HAP-1 (cell line): Measurements from ENCODE around the gene TMEM81.

Experiments
- DNase-seq, 2 experiments: peaks; one replicate each; pipeline ENCODE4 v3.0.0-alpha.2; 2016 to 2020; ENCODE audit warnings: low spot score in 2 of 2
- H3K27me3 ChIP-seq: fragments of 250-450 bp; sonication (Bioruptor Pico); 2 replicates; pipeline ENCODE4 v1.5.1; 2020; ENCODE audit warnings: low read depth, mild to moderate bottlenecking, moderate library complexity
- H3K36me3 ChIP-seq: fragments of 250-450 bp; sonication (Bioruptor Pico); replicated peaks from 2 replicates; pipeline ENCODE4 v1.5.1; 2020; ENCODE audit warnings: mild to moderate bottlenecking
- H3K4me1 ChIP-seq: fragments of 250-450 bp; sonication (Bioruptor Pico); 2 replicates; pipeline ENCODE4 v1.5.1; 2020; ENCODE audit warnings: mild to moderate bottlenecking
- H3K4me3 ChIP-seq: fragments of 250-450 bp; sonication (Bioruptor Pico); 2 replicates; pipeline ENCODE4 v1.5.1; 2020; ENCODE audit warnings: mild to moderate bottlenecking, moderate library complexity
- H3K9me3 ChIP-seq: fragments of 250-450 bp; sonication (Bioruptor Pico); 2 replicates; pipeline ENCODE4 v1.5.1; 2020; ENCODE audit warnings: mild to moderate bottlenecking, moderate library complexity
- in situ Hi-C: fragments of 300-500 bp; cut with MboI; formaldehyde crosslinking; loops from 3 replicates; pipeline ENCODE4 v1.14.3; 2020; ENCODE audit warnings: low sequenced_read_pairs, inconsistent platforms, mixed read lengths

TMEM81 gene

GRCh38 chr1:205084360-205084759, at the start of gene TMEM81:
TSS of gene TMEM81 (minus strand) at chr1:205084460. CDS start at chr1:205084320, 140 bp downstream.
- H3K27me3 ChIP-seq: no peaks in the 10 kb centered on the region
- H3K4me3 ChIP-seq: no peak within 1 kb of the TSS
- no peaks in the 10 kb centered on the region for H3K4me1 ChIP-seq
- in situ Hi-C loops: no loop called here
- peaks cover 33% of the 10 kb centered on the region for H3K36me3 ChIP-seq
- no peaks in the 10 kb centered on the region for H3K9me3 ChIP-seq
- DNase-seq: no peak

GRCh38 chr1:205133287-205133686, 49.0 kb upstream of the TMEM81 start:
- H3K36me3 ChIP-seq: no peaks in the 10 kb centered on the region
- H3K27me3 ChIP-seq: no peaks in the 10 kb centered on the region
- in situ Hi-C loops: no loop called here
- H3K4me3 ChIP-seq: no peak overlapping the region
- DNase-seq: no peak
- no peaks in the 10 kb centered on the region; the same call in 1 of the 2 replicates for H3K4me1 ChIP-seq
- no peaks in the 10 kb centered on the region; the same call in 1 of the 2 replicates for H3K9me3 ChIP-seq

GRCh38 chr1:205129447-205130029, 45.3 kb upstream of the TMEM81 start:
- Histone ChIP-seq H3K27me3 (no peaks in the 10 kb centered on the region), H3K4me1 (0 out of 2 replicates have a peak, but pooled peaks cover 3% of the 10 kb centered on the region), H3K36me3 (no peaks in the 10 kb centered on the region), H3K4me3 (no peak overlapping the region), H3K9me3 (no peaks in the 10 kb centered on the region)
- in situ Hi-C loops: no loop called here
- no peak for DNase-seq

- DNase-seq: no peak
- 0 out of 2 replicates have a peak, but pooled peaks cover 3% of the 10 kb centered on the region for H3K4me1 ChIP-seq
- H3K27me3 ChIP-seq: no peaks in the 10 kb centered on the region
- no peaks in the 10 kb centered on the region for H3K9me3 ChIP-seq
- no peak overlapping the region for H3K4me3 ChIP-seq
- H3K36me3 ChIP-seq: no peaks in the 10 kb centered on the region
- in situ Hi-C loops: no loop called here
Measured at GRCh38 chr1:205128050-205128449, 43.8 kb upstream of the TMEM81 start.

GRCh38 chr1:205127646-205128045, 43.4 kb upstream of the TMEM81 start:
- Histone ChIP-seq H3K4me1 (0 out of 2 replicates have a peak, but pooled peaks cover 3% of the 10 kb centered on the region), H3K9me3 (no peaks in the 10 kb centered on the region), H3K4me3 (no peak overlapping the region), H3K36me3 (no peaks in the 10 kb centered on the region), H3K27me3 (no peaks in the 10 kb centered on the region)
- no peak for DNase-seq
- in situ Hi-C loops: no loop called here

- DNase-seq: no peak
- H3K36me3 ChIP-seq: no peaks in the 10 kb centered on the region
- in situ Hi-C loops: no loop called here
- peaks cover 6% of the 10 kb centered on the region; the same call in 1 of the 2 replicates for H3K4me1 ChIP-seq
- H3K27me3 ChIP-seq: no peaks in the 10 kb centered on the region
- no peaks in the 10 kb centered on the region for H3K9me3 ChIP-seq
- H3K4me3 ChIP-seq: no peak overlapping the region
Measured at GRCh38 chr1:205124726-205125125, 40.5 kb upstream of the TMEM81 start.

- H3K4me3 ChIP-seq: peak overlapping the region; percentile 85
- in situ Hi-C loops: no loop called here
- H3K9me3 ChIP-seq: no peaks in the 10 kb centered on the region
- H3K27me3 ChIP-seq: no peaks in the 10 kb centered on the region
- no peak for DNase-seq
- H3K36me3 ChIP-seq: peaks cover 3% of the 10 kb centered on the region; the same call in 1 of the 2 replicates
- H3K4me1 ChIP-seq: peaks cover 6% of the 10 kb centered on the region; the same call in 1 of the 2 replicates
Measured at GRCh38 chr1:205122489-205122882, 38.2 kb upstream of the TMEM81 start.

- Histone ChIP-seq H3K27me3 (no peaks in the 10 kb centered on the region), H3K9me3 (no peaks in the 10 kb centered on the region), H3K4me3 (peak within 1 kb of the TSS; percentile 85), H3K4me1 (peaks cover 6% of the 10 kb centered on the region; the same call in 1 of the 2 replicates), H3K36me3 (peaks cover 3% of the 10 kb centered on the region; the same call in 1 of the 2 replicates)
- DNase-seq: peak; percentile 90 to 97
- in situ Hi-C loops: no loop called here
Measured at GRCh38 chr1:205121660-205122488, 37.6 kb upstream of the TMEM81 start, which contains the start of gene RBBP5. TSS of gene RBBP5 (minus strand) at chr1:205121978. CDS start at chr1:205121873, 105 bp downstream.

- Histone ChIP-seq H3K9me3 (no peaks in the 10 kb centered on the region), H3K36me3 (peaks cover 11% of the 10 kb centered on the region), H3K27me3 (no peaks in the 10 kb centered on the region), H3K4me1 (peaks cover 4% of the 10 kb centered on the region; the same call in 1 of the 2 replicates), H3K4me3 (no peak overlapping the region)
- no peak for DNase-seq
- in situ Hi-C loops: no loop called here
Measured at GRCh38 chr1:205118752-205119151, 34.5 kb upstream of the TMEM81 start.

- no peaks in the 10 kb centered on the region for H3K9me3 ChIP-seq
- in situ Hi-C loops: no loop called here
- peaks cover 23% of the 10 kb centered on the region for H3K36me3 ChIP-seq
- no peaks in the 10 kb centered on the region for H3K4me1 ChIP-seq
- no peak overlapping the region for H3K4me3 ChIP-seq
- no peak for DNase-seq
- no peaks in the 10 kb centered on the region for H3K27me3 ChIP-seq
Measured at GRCh38 chr1:205111354-205111753, 27.1 kb upstream of the TMEM81 start.

GRCh38 chr1:205109711-205110110, 25.5 kb upstream of the TMEM81 start:
- H3K4me3 ChIP-seq: no peak overlapping the region
- H3K4me1 ChIP-seq: no peaks in the 10 kb centered on the region
- in situ Hi-C loops: no loop called here
- no peaks in the 10 kb centered on the region for H3K9me3 ChIP-seq
- peaks cover 32% of the 10 kb centered on the region for H3K36me3 ChIP-seq
- H3K27me3 ChIP-seq: no peaks in the 10 kb centered on the region
- DNase-seq: no peak

GRCh38 chr1:205109269-205109668, 25.0 kb upstream of the TMEM81 start:
- Histone ChIP-seq H3K4me1 (no peaks in the 10 kb centered on the region), H3K9me3 (no peaks in the 10 kb centered on the region), H3K36me3 (peaks cover 33% of the 10 kb centered on the region), H3K27me3 (no peaks in the 10 kb centered on the region), H3K4me3 (no peak overlapping the region)
- DNase-seq: no peak
- in situ Hi-C loops: no loop called here

GRCh38 chr1:205108464-205108863, 24.2 kb upstream of the TMEM81 start:
- Histone ChIP-seq H3K4me1 (no peaks in the 10 kb centered on the region), H3K27me3 (no peaks in the 10 kb centered on the region), H3K36me3 (peaks cover 28% of the 10 kb centered on the region), H3K9me3 (no peaks in the 10 kb centered on the region), H3K4me3 (no peak overlapping the region)
- in situ Hi-C loops: no loop called here
- no peak for DNase-seq

GRCh38 chr1:205107327-205107726, 23.1 kb upstream of the TMEM81 start:
- Histone ChIP-seq H3K4me1 (no peaks in the 10 kb centered on the region), H3K27me3 (no peaks in the 10 kb centered on the region), H3K4me3 (no peak overlapping the region), H3K9me3 (no peaks in the 10 kb centered on the region), H3K36me3 (peaks cover 34% of the 10 kb centered on the region)
- DNase-seq: no peak
- in situ Hi-C loops: no loop called here
